Peyer's patch (tissue), 4 donors: ENCODE results near the gene MADCAM1.
"Not testable (repeated sequence)": the region's sequence is repeated elsewhere in the genome, so short reads cannot be mapped to it uniquely, and the experiment has no call there.

Experiments used
- POLR2A ChIP-seq, 2 donors: fragments of 450-650 bp; IDR thresholded peaks; one replicate each; pipeline ENCODE4 v1.5.1; 2017; ENCODE audit warnings: antibody characterized with exemption in 2 of 2, mild to moderate bottlenecking in 2 of 2, moderate library complexity in 2 of 2
- TF ChIP-seq, protein P1 (sequence below), 6 experiments: fragments of 450-650 bp in 4 of 6; fragments of 200-600 bp in 2 of 6; sonication (generic) in 1 of 6; IDR thresholded peaks; one replicate each; pipeline ENCODE4 v1.5.1; 2017 to 2019; ENCODE audit warnings: antibody characterized with exemption in 6 of 6, mild to moderate bottlenecking in 3 of 6, moderate library complexity in 1 of 6

DNA sequence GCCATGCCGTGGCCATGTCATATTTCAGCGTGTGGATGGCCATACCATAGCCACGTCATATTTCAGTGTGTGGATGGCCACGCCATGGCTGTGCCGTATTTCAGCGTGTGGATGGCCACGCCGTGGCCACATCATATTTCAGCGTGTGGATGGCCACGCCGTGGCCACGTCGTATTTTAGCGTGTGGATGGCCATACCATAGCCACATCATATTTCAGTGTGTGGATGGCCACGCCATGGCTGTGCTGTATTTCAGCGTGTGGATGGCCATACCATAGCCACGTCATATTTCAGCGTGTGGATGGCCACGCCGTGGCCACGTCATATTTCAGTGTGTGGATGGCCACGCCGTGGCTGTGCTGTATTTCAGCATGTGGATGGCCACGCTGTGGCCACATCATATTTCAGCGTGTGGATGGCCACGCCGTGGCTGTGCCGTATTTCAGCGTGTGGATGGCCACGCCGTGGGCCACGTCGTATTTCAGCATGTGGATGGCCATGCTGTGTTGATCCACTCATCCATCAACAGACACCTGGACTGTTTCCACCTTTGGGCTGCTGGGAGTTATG, 45.3 kb upstream of the MADCAM1 start:
- TF ChIP-seq, protein P1, sequence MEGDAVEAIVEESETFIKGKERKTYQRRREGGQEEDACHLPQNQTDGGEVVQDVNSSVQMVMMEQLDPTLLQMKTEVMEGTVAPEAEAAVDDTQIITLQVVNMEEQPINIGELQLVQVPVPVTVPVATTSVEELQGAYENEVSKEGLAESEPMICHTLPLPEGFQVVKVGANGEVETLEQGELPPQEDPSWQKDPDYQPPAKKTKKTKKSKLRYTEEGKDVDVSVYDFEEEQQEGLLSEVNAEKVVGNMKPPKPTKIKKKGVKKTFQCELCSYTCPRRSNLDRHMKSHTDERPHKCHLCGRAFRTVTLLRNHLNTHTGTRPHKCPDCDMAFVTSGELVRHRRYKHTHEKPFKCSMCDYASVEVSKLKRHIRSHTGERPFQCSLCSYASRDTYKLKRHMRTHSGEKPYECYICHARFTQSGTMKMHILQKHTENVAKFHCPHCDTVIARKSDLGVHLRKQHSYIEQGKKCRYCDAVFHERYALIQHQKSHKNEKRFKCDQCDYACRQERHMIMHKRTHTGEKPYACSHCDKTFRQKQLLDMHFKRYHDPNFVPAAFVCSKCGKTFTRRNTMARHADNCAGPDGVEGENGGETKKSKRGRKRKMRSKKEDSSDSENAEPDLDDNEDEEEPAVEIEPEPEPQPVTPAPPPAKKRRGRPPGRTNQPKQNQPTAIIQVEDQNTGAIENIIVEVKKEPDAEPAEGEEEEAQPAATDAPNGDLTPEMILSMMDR (IDR thresholded peaks at IDR 0.05), result not testable (repeated sequence)
- not testable (repeated sequence) for TF ChIP-seq POLR2A (IDR thresholded peaks at IDR 0.05)
